ENCODE measurements around the gene UPB1.

The UPB1 gene

GRCh38 chr22:24503137-24503842 is 8.2 kb downstream of the UPB1 start:
- H3K4me3 ChIP-seq (ENCODE audit: low read length): no peak overlapping the region
- TF ChIP-seq CTCF (conservative IDR thresholded peaks at IDR 0.05; ENCODE audit: low read length): peak; percentile 80
- DNase-seq (ENCODE audit: low read depth): peak; percentile 56

GRCh38 chr22:24503843-24504338 is 8.8 kb downstream of the UPB1 start:
- no peak for TF ChIP-seq CTCF (conservative IDR thresholded peaks at IDR 0.05; ENCODE audit: low read length)
- H3K4me3 ChIP-seq (ENCODE audit: low read length): no peak overlapping the region
- DNase-seq (ENCODE audit: low read depth): no peak

- no peak for TF ChIP-seq CTCF (conservative IDR thresholded peaks at IDR 0.05; ENCODE audit: low read length)
- no peak for DNase-seq (ENCODE audit: low read depth)
- H3K4me3 ChIP-seq (ENCODE audit: low read length): no peak overlapping the region
Observed at GRCh38 chr22:24504540-24504939, 9.4 kb downstream of the UPB1 start.

GRCh38 chr22:24504956-24505736 is 10.0 kb downstream of the UPB1 start:
- DNase-seq (ENCODE audit: low read depth): no peak
- no peak overlapping the region for H3K4me3 ChIP-seq (ENCODE audit: low read length)
- no peak for TF ChIP-seq CTCF (conservative IDR thresholded peaks at IDR 0.05; ENCODE audit: low read length)

- H3K4me3 ChIP-seq (ENCODE audit: low read length): no peak overlapping the region
- peak; percentile 35 for DNase-seq (ENCODE audit: low read depth)
- TF ChIP-seq CTCF (conservative IDR thresholded peaks at IDR 0.05; ENCODE audit: low read length): no peak
Observed at GRCh38 chr22:24506802-24507438, 11.8 kb downstream of the UPB1 start.

- no peak for DNase-seq (ENCODE audit: low read depth)
- H3K4me3 ChIP-seq (ENCODE audit: low read length): no peak overlapping the region
- TF ChIP-seq CTCF (conservative IDR thresholded peaks at IDR 0.05; ENCODE audit: low read length): no peak
Observed at GRCh38 chr22:24507716-24508115, 12.6 kb downstream of the UPB1 start.
